Activated CD8-positive, alpha-beta T cell treated with anti-CD3 and anti-CD28 coated beads for 36 hours (primary cell): ENCODE measurements around the gene LIN52. TPM values are rescaled to one million over a fixed set of nuclear protein-coding genes. Genes with fewer than 3 reads are reported as not detected.

ENCODE experiments used
- ATAC-seq: fragments of 200-7000 bp; cut with Tn5 transposase; one replicate; pipeline ENCODE4 v1.10.0; 2021; ENCODE audit warnings: mild to moderate bottlenecking, moderate library complexity
- CTCF ChIA-PET: fragments of 350-600 bp; sonication (Branson Sonifier 250); formaldehyde crosslinking; loops from one replicate; lab custom pipeline; 2021; ENCODE audit warnings: antibody characterized with exemption; lab: Charles Lee
- POLR2A ChIA-PET: fragments of 350-600 bp; sonication (Branson Sonifier 250); formaldehyde crosslinking; loops from one replicate; lab custom pipeline; 2021; ENCODE audit warnings: antibody characterized with exemption; lab: Charles Lee
- DNase-seq: peaks from one replicate; pipeline ENCODE4 v3.0.0-alpha.2; 2020
- H3K27ac Mint-ChIP-seq: one replicate; pipeline ENCODE4 v1.8.0; 2021; ENCODE audit warnings: mild to moderate bottlenecking, mixed read lengths
- H3K27me3 Mint-ChIP-seq: one replicate; pipeline ENCODE4 v1.8.0; 2021; ENCODE audit warnings: mixed read lengths
- H3K36me3 Mint-ChIP-seq: one replicate; pipeline ENCODE4 v1.8.0; 2021; ENCODE audit warnings: low read depth, mixed read lengths
- H3K4me1 Mint-ChIP-seq: one replicate; pipeline ENCODE4 v1.8.0; 2021; ENCODE audit warnings: low read depth, mixed read lengths
- H3K4me3 Mint-ChIP-seq: one replicate; pipeline ENCODE4 v1.8.0; 2021; ENCODE audit warnings: mild to moderate bottlenecking, moderate library complexity, mixed read lengths
- H3K9me3 Mint-ChIP-seq: one replicate; pipeline ENCODE4 v1.8.0; 2021; ENCODE audit warnings: mixed read lengths
- intact Hi-C: fragments of 100-400 bp; cut with micrococcal nuclease; formaldehyde crosslinking; loops from one replicate; pipeline ENCODE4 v1.10.0; 2022
- total RNA-seq, 2 experiments: library from RNA; stranded (reverse); gene quantifications; one replicate each; pipeline ENCODE4 v1.2.3, GENCODE V29; 2021
- TF ChIP-seq, protein P1 (sequence below): fragments of 200-600 bp; IDR thresholded peaks from one replicate; pipeline ENCODE4 v1.8.0; 2022; ENCODE audit warnings: antibody characterized with exemption, mild to moderate bottlenecking

The LIN52 gene
- total RNA-seq, 2 experiments from 2014 or later, result 10.1 to 10.3 TPM

DNA sequence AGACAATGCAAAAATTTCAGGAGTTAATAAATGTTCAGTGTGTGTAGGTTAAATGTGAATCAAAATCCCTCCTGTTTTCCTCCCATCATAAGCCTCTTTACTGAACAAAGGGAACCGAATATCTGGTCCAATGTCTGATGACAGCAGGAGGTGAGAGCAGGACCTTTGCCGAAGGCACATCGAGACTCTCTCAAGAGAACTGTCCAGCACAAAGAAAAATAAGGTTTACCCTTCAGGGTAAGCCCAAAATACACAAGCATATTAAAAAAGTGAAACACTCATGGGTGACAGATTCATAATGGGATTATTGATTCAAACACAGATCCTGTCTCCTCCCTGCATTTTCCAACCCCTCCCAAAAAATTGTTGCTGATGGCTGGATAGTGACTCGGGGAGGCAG, 150.3 kb downstream of the LIN52 start:
- DNase-seq, result no peak
- ChIA-PET POLR2A (no interaction called here), CTCF (no interaction called here)
- no peaks in the 10 kb centered on the region for H3K36me3 Mint-ChIP-seq
- ATAC-seq, result no peak
- TF ChIP-seq, protein P1, sequence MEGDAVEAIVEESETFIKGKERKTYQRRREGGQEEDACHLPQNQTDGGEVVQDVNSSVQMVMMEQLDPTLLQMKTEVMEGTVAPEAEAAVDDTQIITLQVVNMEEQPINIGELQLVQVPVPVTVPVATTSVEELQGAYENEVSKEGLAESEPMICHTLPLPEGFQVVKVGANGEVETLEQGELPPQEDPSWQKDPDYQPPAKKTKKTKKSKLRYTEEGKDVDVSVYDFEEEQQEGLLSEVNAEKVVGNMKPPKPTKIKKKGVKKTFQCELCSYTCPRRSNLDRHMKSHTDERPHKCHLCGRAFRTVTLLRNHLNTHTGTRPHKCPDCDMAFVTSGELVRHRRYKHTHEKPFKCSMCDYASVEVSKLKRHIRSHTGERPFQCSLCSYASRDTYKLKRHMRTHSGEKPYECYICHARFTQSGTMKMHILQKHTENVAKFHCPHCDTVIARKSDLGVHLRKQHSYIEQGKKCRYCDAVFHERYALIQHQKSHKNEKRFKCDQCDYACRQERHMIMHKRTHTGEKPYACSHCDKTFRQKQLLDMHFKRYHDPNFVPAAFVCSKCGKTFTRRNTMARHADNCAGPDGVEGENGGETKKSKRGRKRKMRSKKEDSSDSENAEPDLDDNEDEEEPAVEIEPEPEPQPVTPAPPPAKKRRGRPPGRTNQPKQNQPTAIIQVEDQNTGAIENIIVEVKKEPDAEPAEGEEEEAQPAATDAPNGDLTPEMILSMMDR, result no peak
- intact Hi-C loops, result no loop called here
- peaks cover 5% of the 10 kb centered on the region for H3K9me3 Mint-ChIP-seq
- no peaks in the 10 kb centered on the region for H3K4me1 Mint-ChIP-seq
- H3K27ac Mint-ChIP-seq, result no peak overlapping the region
- H3K27me3 Mint-ChIP-seq, result peaks cover 25% of the 10 kb centered on the region
- H3K4me3 Mint-ChIP-seq, result no peak overlapping the region

DNA sequence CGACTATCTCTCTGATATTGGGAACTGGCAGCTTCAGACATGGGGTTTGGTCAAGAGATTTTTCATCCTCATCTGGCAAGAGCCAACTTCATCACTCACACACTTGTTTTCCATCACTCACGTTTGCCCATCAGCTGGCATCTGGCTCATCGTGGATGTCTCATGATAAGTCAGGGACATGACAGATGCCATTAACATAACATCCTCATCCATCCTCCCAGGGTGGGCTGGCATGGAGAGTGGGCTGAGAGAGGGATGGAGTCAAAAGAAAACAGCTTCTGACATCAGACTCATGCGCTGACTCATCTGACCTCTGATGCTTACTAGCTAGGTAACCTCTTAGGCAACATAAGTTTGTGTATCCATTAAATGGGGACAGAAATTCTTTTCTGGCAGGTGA, 152.7 kb downstream of the LIN52 start:
- Mint-ChIP-seq H3K9me3 (peaks cover under 1% of the 10 kb centered on the region), H3K27me3 (peaks cover 33% of the 10 kb centered on the region), H3K4me3 (no peak overlapping the region), H3K27ac (no peak overlapping the region), H3K4me1 (peaks cover 11% of the 10 kb centered on the region), H3K36me3 (no peaks in the 10 kb centered on the region)
- no peak for DNase-seq
- TF ChIP-seq, protein P1, result no peak
- ATAC-seq, result peak; percentile 24
- ChIA-PET POLR2A (no interaction called here), CTCF (interaction anchor here (1.1 to 2.5 kb wide), 4 partner anchors 14 to 28 kb away, joined by 3 to 8 read pairs (median 4); no protein-coding TSS in a partner anchor)
- intact Hi-C loops, result no loop called here

DNA sequence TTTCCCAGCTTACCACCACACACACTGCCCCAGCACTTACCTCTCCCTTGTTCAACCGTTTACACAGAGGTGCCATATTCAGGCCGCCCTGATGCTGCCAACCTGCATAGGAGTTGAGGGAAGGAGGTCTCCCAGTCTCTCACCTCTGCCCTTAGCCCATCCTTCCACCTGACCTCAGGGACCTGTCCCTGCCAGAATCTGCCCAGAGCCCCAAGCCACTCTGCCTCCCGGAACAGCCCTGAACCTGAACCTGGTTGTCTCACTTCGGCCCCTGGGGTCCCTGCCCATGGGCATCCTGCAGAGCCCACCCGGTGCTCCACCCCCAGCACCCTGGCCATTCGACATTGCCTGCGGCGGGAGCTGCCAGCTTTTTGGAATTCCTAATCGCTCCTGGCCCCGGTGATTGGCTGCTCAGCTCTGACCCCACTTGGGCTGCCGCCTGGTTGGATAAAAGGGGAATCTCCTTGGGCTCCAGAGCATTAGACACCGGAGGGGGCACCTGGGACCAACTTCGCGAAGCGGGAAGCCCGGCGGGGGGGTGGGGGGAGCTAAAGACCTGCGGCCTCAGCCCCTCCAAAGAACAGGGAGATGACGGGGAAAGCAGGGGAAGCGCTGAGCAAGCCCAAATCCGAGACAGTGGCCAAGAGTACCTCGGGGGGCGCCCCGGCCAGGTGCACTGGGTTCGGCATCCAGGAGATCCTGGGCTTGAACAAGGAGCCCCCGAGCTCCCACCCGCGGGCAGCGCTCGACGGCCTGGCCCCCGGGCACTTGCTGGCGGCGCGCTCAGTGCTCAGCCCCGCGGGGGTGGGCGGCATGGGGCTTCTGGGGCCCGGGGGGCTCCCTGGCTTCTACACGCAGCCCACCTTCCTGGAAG, 154.5 kb downstream of the LIN52 start, which contains the start of gene VSX2:
TSS of gene VSX2 (plus strand) at position 476 of the 874 bp plus-strand sequence. CDS start at position 589, 113 bp downstream.
- Mint-ChIP-seq H3K27ac (no peak within 1 kb of the TSS), H3K4me1 (peaks cover 11% of the 10 kb centered on the region)
- TF ChIP-seq, protein P1, result no peak

DNA sequence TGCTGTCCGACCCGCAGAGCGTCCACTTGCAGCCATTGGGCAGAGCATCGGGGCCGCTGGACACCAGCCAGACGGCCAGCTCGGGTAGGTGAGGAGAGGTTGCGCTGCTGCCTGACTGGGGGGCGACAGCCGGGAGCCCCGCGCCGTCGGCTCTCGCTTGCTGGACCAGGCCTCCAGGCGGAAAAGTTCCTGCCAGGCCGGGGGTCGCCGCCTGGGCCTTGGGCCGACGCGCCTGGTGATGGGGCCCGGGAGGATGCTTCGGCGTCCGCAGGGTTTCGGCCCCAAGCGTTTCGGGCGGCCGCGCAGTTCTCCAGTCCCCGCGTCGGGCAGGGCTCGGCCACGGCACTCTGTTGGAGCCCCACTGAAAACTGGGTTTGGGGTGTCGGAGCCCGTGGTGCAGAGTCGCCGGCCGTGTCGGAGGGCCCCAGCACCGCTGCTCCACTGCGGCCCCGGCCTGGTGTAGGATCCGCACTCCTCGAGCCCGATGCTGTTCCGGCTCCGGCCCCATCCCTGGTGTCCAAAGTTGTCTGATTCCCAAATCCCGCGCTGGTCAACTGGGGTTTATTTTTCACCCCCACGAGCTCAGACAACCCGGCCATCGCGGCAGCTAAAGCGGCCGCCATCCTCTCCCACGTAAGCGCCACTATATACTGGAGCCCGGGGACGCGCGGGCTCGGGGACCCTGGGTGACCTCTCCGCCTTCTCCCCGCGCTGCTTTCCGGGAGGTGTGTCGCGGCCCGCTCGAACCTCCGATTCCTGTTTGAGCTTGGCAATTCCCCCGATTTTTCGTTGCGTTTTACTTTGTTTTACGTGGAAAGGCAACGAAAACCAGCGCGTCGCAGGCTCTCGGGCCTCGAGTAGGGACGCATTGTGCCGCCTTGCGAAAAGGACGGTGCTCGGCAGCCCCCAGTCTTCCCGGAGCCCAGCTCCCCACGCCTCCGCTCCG, 155.4 kb downstream of the LIN52 start:
- H3K27me3 Mint-ChIP-seq, result peaks cover 55% of the 10 kb centered on the region
- no peaks in the 10 kb centered on the region for H3K36me3 Mint-ChIP-seq
- DNase-seq, result no peak
- H3K27ac Mint-ChIP-seq, result no peak overlapping the region
- TF ChIP-seq, protein P1, result no peak
- intact Hi-C loops, result no loop called here
- ChIA-PET POLR2A (no interaction called here), CTCF (interaction anchor here (0.9 to 2.5 kb wide), 5 partner anchors 9 to 21 kb away, joined by 3 to 8 read pairs (median 4); no protein-coding TSS in a partner anchor)
- H3K9me3 Mint-ChIP-seq, result no peaks in the 10 kb centered on the region
- no peak for ATAC-seq
- peaks cover 11% of the 10 kb centered on the region for H3K4me1 Mint-ChIP-seq
- peak overlapping the region; percentile 5 for H3K4me3 Mint-ChIP-seq

More for the DNA sequence above, 154.5 kb downstream of the LIN52 start, which contains the start of gene VSX2:
- DNase-seq (no peak), ATAC-seq (no peak)
- Mint-ChIP-seq H3K36me3 (no peaks in the 10 kb centered on the region), H3K4me3 (peak within 1 kb of the TSS; percentile 5), H3K27me3 (peaks cover 50% of the 10 kb centered on the region), H3K9me3 (no peaks in the 10 kb centered on the region)
- CTCF ChIA-PET, result interaction anchor here (0.8 to 2.5 kb wide), 4 partner anchors 13 to 22 kb away, joined by 3 to 8 read pairs (median 6); no protein-coding TSS in a partner anchor
- POLR2A ChIA-PET, result no interaction called here
- intact Hi-C loops, result no loop called here
